ENCODE data around the gene ATRNL1.
"Not testable (repeated sequence)": the region's sequence is repeated elsewhere in the genome, so short reads cannot be mapped to it uniquely, and the experiment has no call there.

Gene ATRNL1

GRCh38 chr10:115295213-115295805, 202.1 kb downstream of the ATRNL1 start:
- Histone ChIP-seq H3K27me3 (ENCODE audit: control insufficient read depth in 5 of 5, insufficient read depth in 4 of 5, low read length in 5 of 5) (no peaks in the 10 kb centered on the region), H3K27ac (ENCODE audit: low read depth, low read length) (no peak overlapping the region), H3K36me3 (ENCODE audit: control insufficient read depth in 5 of 5, insufficient read depth in 5 of 5, low read length in 5 of 5) (no peaks in the 10 kb centered on the region), H3K4me1 (ENCODE audit: control insufficient read depth in 5 of 5, insufficient read depth in 5 of 5, low read length in 5 of 5) (no peaks in the 10 kb centered on the region), H3K9ac (ENCODE audit: low read length in 5 of 5) (no peak overlapping the region), H3K4me3 (ENCODE audit: low read depth in 1 of 5, low read length in 5 of 5) (no peak overlapping the region), H3K9me3 (ENCODE audit: control insufficient read depth in 5 of 5, low read length in 5 of 5) (peaks cover 2 to 25% (median 18%) of the 10 kb centered on the region in 5 donors)

- no peak overlapping the region for H3K4me3 ChIP-seq (ENCODE audit: low read depth in 1 of 5, low read length in 5 of 5)
- H3K9ac ChIP-seq (ENCODE audit: low read length in 5 of 5), result no peak overlapping the region
- H3K9me3 ChIP-seq (ENCODE audit: control insufficient read depth in 5 of 5, low read length in 5 of 5), result peaks cover 0 to 9% (median 3%) of the 10 kb centered on the region in 5 donors
- H3K27ac ChIP-seq (ENCODE audit: low read depth, low read length), result no peak overlapping the region
- H3K36me3 ChIP-seq (ENCODE audit: control insufficient read depth in 5 of 5, insufficient read depth in 5 of 5, low read length in 5 of 5), result no peaks in the 10 kb centered on the region
- H3K4me1 ChIP-seq (ENCODE audit: control insufficient read depth in 5 of 5, insufficient read depth in 5 of 5, low read length in 5 of 5), result peaks cover 0 to 3% (median 0%) of the 10 kb centered on the region in 5 donors
- no peaks in the 10 kb centered on the region for H3K27me3 ChIP-seq (ENCODE audit: control insufficient read depth in 5 of 5, insufficient read depth in 4 of 5, low read length in 5 of 5)
Measured at GRCh38 chr10:115300080-115300479, 206.9 kb downstream of the ATRNL1 start.

GRCh38 chr10:115319669-115320068, 226.5 kb downstream of the ATRNL1 start:
- not testable (repeated sequence) for H3K9ac ChIP-seq (ENCODE audit: low read length in 5 of 5); H3K4me3 ChIP-seq (ENCODE audit: low read depth in 1 of 5, low read length in 5 of 5); H3K27ac ChIP-seq (ENCODE audit: low read depth, low read length); H3K4me1 ChIP-seq (ENCODE audit: control insufficient read depth in 5 of 5, insufficient read depth in 5 of 5, low read length in 5 of 5); H3K27me3 ChIP-seq (ENCODE audit: control insufficient read depth in 5 of 5, insufficient read depth in 4 of 5, low read length in 5 of 5); H3K9me3 ChIP-seq (ENCODE audit: control insufficient read depth in 5 of 5, low read length in 5 of 5); H3K36me3 ChIP-seq (ENCODE audit: control insufficient read depth in 5 of 5, insufficient read depth in 5 of 5, low read length in 5 of 5)

GRCh38 chr10:115321360-115321759, 228.2 kb downstream of the ATRNL1 start:
- Histone ChIP-seq H3K4me1 (ENCODE audit: control insufficient read depth in 5 of 5, insufficient read depth in 5 of 5, low read length in 5 of 5) (no peaks in the 10 kb centered on the region), H3K9ac (ENCODE audit: low read length in 5 of 5) (no peak overlapping the region), H3K27ac (ENCODE audit: low read depth, low read length) (no peak overlapping the region), H3K4me3 (ENCODE audit: low read depth in 1 of 5, low read length in 5 of 5) (no peak overlapping the region), H3K36me3 (ENCODE audit: control insufficient read depth in 5 of 5, insufficient read depth in 5 of 5, low read length in 5 of 5) (no peaks in the 10 kb centered on the region), H3K9me3 (ENCODE audit: control insufficient read depth in 5 of 5, low read length in 5 of 5) (peaks cover 0 to 6% (median 0%) of the 10 kb centered on the region in 5 donors), H3K27me3 (ENCODE audit: control insufficient read depth in 5 of 5, insufficient read depth in 4 of 5, low read length in 5 of 5) (no peaks in the 10 kb centered on the region)

- Histone ChIP-seq H3K36me3 (ENCODE audit: control insufficient read depth in 5 of 5, insufficient read depth in 5 of 5, low read length in 5 of 5) (no peaks in the 10 kb centered on the region), H3K27ac (ENCODE audit: low read depth, low read length) (no peak overlapping the region)
Measured at GRCh38 chr10:115328331-115328730, 235.2 kb downstream of the ATRNL1 start.

GRCh38 chr10:115335366-115335765, 242.2 kb downstream of the ATRNL1 start:
- Histone ChIP-seq H3K4me1 (ENCODE audit: control insufficient read depth in 5 of 5, insufficient read depth in 5 of 5, low read length in 5 of 5) (no peaks in the 10 kb centered on the region), H3K4me3 (ENCODE audit: low read depth in 1 of 5, low read length in 5 of 5) (no peak overlapping the region), H3K9ac (ENCODE audit: low read length in 5 of 5) (no peak overlapping the region), H3K27ac (ENCODE audit: low read depth, low read length) (no peak overlapping the region), H3K36me3 (ENCODE audit: control insufficient read depth in 5 of 5, insufficient read depth in 5 of 5, low read length in 5 of 5) (no peaks in the 10 kb centered on the region), H3K27me3 (ENCODE audit: control insufficient read depth in 5 of 5, insufficient read depth in 4 of 5, low read length in 5 of 5) (no peaks in the 10 kb centered on the region), H3K9me3 (ENCODE audit: control insufficient read depth in 5 of 5, low read length in 5 of 5) (no peaks in the 10 kb centered on the region)

More at GRCh38 chr10:115328331-115328730, 235.2 kb downstream of the ATRNL1 start:
- H3K4me1 ChIP-seq (ENCODE audit: control insufficient read depth in 5 of 5, insufficient read depth in 5 of 5, low read length in 5 of 5), result no peaks in the 10 kb centered on the region
- H3K9ac ChIP-seq (ENCODE audit: low read length in 5 of 5), result no peak overlapping the region
- no peak overlapping the region for H3K4me3 ChIP-seq (ENCODE audit: low read depth in 1 of 5, low read length in 5 of 5)
- H3K27me3 ChIP-seq (ENCODE audit: control insufficient read depth in 5 of 5, insufficient read depth in 4 of 5, low read length in 5 of 5), result no peaks in the 10 kb centered on the region
- no peaks in the 10 kb centered on the region for H3K9me3 ChIP-seq (ENCODE audit: control insufficient read depth in 5 of 5, low read length in 5 of 5)

GRCh38 chr10:115355162-115355760, 262.1 kb downstream of the ATRNL1 start:
- Histone ChIP-seq H3K9ac (ENCODE audit: low read length in 5 of 5) (no peak overlapping the region), H3K36me3 (ENCODE audit: control insufficient read depth in 5 of 5, insufficient read depth in 5 of 5, low read length in 5 of 5) (no peaks in the 10 kb centered on the region), H3K4me3 (ENCODE audit: low read depth in 1 of 5, low read length in 5 of 5) (no peak overlapping the region), H3K27ac (ENCODE audit: low read depth, low read length) (no peak overlapping the region), H3K27me3 (ENCODE audit: control insufficient read depth in 5 of 5, insufficient read depth in 4 of 5, low read length in 5 of 5) (no peaks in the 10 kb centered on the region), H3K4me1 (ENCODE audit: control insufficient read depth in 5 of 5, insufficient read depth in 5 of 5, low read length in 5 of 5) (no peaks in the 10 kb centered on the region), H3K9me3 (ENCODE audit: control insufficient read depth in 5 of 5, low read length in 5 of 5) (no peaks in the 10 kb centered on the region)

GRCh38 chr10:115367920-115368319, 274.8 kb downstream of the ATRNL1 start:
- H3K27ac ChIP-seq (ENCODE audit: low read depth, low read length); H3K36me3 ChIP-seq (ENCODE audit: control insufficient read depth in 5 of 5, insufficient read depth in 5 of 5, low read length in 5 of 5): not testable (repeated sequence)

GRCh38 chr10:115379064-115379463, 285.9 kb downstream of the ATRNL1 start:
- H3K9me3 ChIP-seq (ENCODE audit: control insufficient read depth in 5 of 5, low read length in 5 of 5), result peaks cover 0 to 13% (median 4%) of the 10 kb centered on the region in 5 donors
- no peaks in the 10 kb centered on the region for H3K27me3 ChIP-seq (ENCODE audit: control insufficient read depth in 5 of 5, insufficient read depth in 4 of 5, low read length in 5 of 5)
- H3K4me1 ChIP-seq (ENCODE audit: control insufficient read depth in 5 of 5, insufficient read depth in 5 of 5, low read length in 5 of 5), result no peaks in the 10 kb centered on the region
- H3K9ac ChIP-seq (ENCODE audit: low read length in 5 of 5), result no peak overlapping the region
- no peaks in the 10 kb centered on the region for H3K36me3 ChIP-seq (ENCODE audit: control insufficient read depth in 5 of 5, insufficient read depth in 5 of 5, low read length in 5 of 5)
- H3K4me3 ChIP-seq (ENCODE audit: low read depth in 1 of 5, low read length in 5 of 5), result no peak overlapping the region
- no peak overlapping the region for H3K27ac ChIP-seq (ENCODE audit: low read depth, low read length)

More at GRCh38 chr10:115367920-115368319, 274.8 kb downstream of the ATRNL1 start:
- not testable (repeated sequence) for H3K4me3 ChIP-seq (ENCODE audit: low read depth in 1 of 5, low read length in 5 of 5); H3K9me3 ChIP-seq (ENCODE audit: control insufficient read depth in 5 of 5, low read length in 5 of 5); H3K9ac ChIP-seq (ENCODE audit: low read length in 5 of 5); H3K27me3 ChIP-seq (ENCODE audit: control insufficient read depth in 5 of 5, insufficient read depth in 4 of 5, low read length in 5 of 5); H3K4me1 ChIP-seq (ENCODE audit: control insufficient read depth in 5 of 5, insufficient read depth in 5 of 5, low read length in 5 of 5)

- no peak overlapping the region for H3K4me3 ChIP-seq (ENCODE audit: low read depth in 1 of 5, low read length in 5 of 5)
- H3K36me3 ChIP-seq (ENCODE audit: control insufficient read depth in 5 of 5, insufficient read depth in 5 of 5, low read length in 5 of 5), result no peaks in the 10 kb centered on the region
- no peak overlapping the region for H3K9ac ChIP-seq (ENCODE audit: low read length in 5 of 5)
- H3K4me1 ChIP-seq (ENCODE audit: control insufficient read depth in 5 of 5, insufficient read depth in 5 of 5, low read length in 5 of 5), result no peaks in the 10 kb centered on the region
- H3K27me3 ChIP-seq (ENCODE audit: control insufficient read depth in 5 of 5, insufficient read depth in 4 of 5, low read length in 5 of 5), result no peaks in the 10 kb centered on the region
- H3K9me3 ChIP-seq (ENCODE audit: control insufficient read depth in 5 of 5, low read length in 5 of 5), result no peaks in the 10 kb centered on the region
- H3K27ac ChIP-seq (ENCODE audit: low read depth, low read length), result no peak overlapping the region
Measured at GRCh38 chr10:115384665-115385064, 291.5 kb downstream of the ATRNL1 start.

Measured in subcutaneous abdominal adipose tissue (tissue), 5 donors.